GM12872 (cell line): Measurements from ENCODE around the gene KIF15.

ENCODE experiments used
- TF ChIP-seq, protein P1 (sequence below): IDR thresholded peaks from 3 replicates; pipeline ENCODE4 v1.5.1; 2011; ENCODE audit warnings: low read depth, mild to moderate bottlenecking, low read length, moderate library complexity; ENCODE audit not compliant: insufficient read depth

Gene KIF15

GRCh38 chr3:44848634-44849033 is 87.0 kb downstream of the KIF15 start:
- TF ChIP-seq, protein P1, sequence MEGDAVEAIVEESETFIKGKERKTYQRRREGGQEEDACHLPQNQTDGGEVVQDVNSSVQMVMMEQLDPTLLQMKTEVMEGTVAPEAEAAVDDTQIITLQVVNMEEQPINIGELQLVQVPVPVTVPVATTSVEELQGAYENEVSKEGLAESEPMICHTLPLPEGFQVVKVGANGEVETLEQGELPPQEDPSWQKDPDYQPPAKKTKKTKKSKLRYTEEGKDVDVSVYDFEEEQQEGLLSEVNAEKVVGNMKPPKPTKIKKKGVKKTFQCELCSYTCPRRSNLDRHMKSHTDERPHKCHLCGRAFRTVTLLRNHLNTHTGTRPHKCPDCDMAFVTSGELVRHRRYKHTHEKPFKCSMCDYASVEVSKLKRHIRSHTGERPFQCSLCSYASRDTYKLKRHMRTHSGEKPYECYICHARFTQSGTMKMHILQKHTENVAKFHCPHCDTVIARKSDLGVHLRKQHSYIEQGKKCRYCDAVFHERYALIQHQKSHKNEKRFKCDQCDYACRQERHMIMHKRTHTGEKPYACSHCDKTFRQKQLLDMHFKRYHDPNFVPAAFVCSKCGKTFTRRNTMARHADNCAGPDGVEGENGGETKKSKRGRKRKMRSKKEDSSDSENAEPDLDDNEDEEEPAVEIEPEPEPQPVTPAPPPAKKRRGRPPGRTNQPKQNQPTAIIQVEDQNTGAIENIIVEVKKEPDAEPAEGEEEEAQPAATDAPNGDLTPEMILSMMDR = no peak

DNA sequence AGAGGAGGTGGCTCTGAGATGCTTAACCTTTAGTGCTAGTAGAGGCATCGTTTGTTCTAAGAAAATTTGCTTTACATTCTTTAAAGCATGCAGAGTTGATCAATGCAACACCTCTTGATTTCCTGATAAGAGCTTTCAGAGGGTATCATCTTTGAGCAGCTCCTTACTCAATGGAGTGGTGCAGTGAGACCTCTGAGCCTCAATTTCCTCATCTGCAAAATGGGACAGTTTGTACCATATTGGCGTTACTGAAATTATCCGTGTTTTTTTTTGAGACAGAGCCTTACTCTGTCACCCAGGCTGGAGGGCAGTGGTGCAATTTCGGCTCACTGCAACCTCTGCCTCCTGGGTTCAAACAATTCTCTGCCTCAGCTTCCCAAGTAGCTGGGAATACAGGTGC is 98.5 kb downstream of the KIF15 start:
- TF ChIP-seq, protein P1 = no peak

- TF ChIP-seq, protein P1 = peak; percentile 27; the same call in 1 of the 3 replicates
Measured at GRCh38 chr3:44861412-44862225, 100.0 kb downstream of the KIF15 start, which contains the start of gene TMEM42. Gene TMEM42 (plus strand): TSS chr3:44861912. CDS start chr3:44861925, 13 bp downstream.

GRCh38 chr3:44862226-44862637 is 100.6 kb downstream of the KIF15 start:
- TF ChIP-seq, protein P1 = 0 out of 3 replicates have a peak, but pooled peaks have one; percentile 3

GRCh38 chr3:44865272-44866035 is 103.9 kb downstream of the KIF15 start:
- TF ChIP-seq, protein P1 = no peak

- TF ChIP-seq, protein P1 = no peak
Measured at GRCh38 chr3:44867421-44868111, 106.0 kb downstream of the KIF15 start.
